H1 (cell line): ENCODE measurements around the gene CUBN. TPM values are rescaled to one million over a fixed set of nuclear protein-coding genes. Genes with fewer than 3 reads are reported as not detected.

Source experiments
- CTCF ChIA-PET: fragments of 300-600 bp; sonication (Branson Sonifier 250); formaldehyde crosslinking; loops from one replicate; lab custom pipeline; 2021; ENCODE audit not compliant: partially characterized antibody; lab: Charles Lee
- POLR2A ChIA-PET: fragments of 300-600 bp; sonication (Branson Sonifier 250); formaldehyde crosslinking; loops from one replicate; lab custom pipeline; 2021; ENCODE audit warnings: inconsistent platforms; ENCODE audit not compliant: partially characterized antibody; lab: Charles Lee
- DNase-seq, 2 experiments: peaks; one replicate each; pipeline versions ENCODE4 v3.0.0 to v3.0.0-alpha.2; 2010 to 2022; ENCODE audit warnings: low spot score in 2 of 2, low read depth in 1 of 2, mixed read lengths in 1 of 2
- FAIRE-seq: peaks from 2 replicates; lab custom pipeline; 2011; peaks lifted over from hg19 to GRCh38; lab: Jason Lieb, UNC
- H2AFZ ChIP-seq: 2 replicates; pipeline ENCODE4 v1.8.1; 2012; ENCODE audit warnings: low read length, inconsistent platforms
- H2AK5ac ChIP-seq: 2 replicates; pipeline ENCODE4 v1.6.1; 2013; ENCODE audit warnings: low read depth, low read length
- H2BK120ac ChIP-seq: replicated peaks from 2 replicates; pipeline ENCODE3; 2013; ENCODE audit warnings: low read depth, low read length, inconsistent platforms
- H2BK12ac ChIP-seq: 2 replicates; pipeline ENCODE4 v1.6.1; 2013; ENCODE audit warnings: low read depth, low read length
- H2BK15ac ChIP-seq: 2 replicates; pipeline ENCODE4 v1.6.1; 2013; ENCODE audit warnings: low read length
- H2BK20ac ChIP-seq: 2 replicates; pipeline ENCODE4 v1.6.1; 2013; ENCODE audit warnings: low read length
- H2BK5ac ChIP-seq: 2 replicates; pipeline ENCODE4 v1.6.1; 2013; ENCODE audit warnings: low read depth, low read length
- H3K14ac ChIP-seq: 2 replicates; pipeline ENCODE4 v1.6.1; 2013; ENCODE audit warnings: inconsistent platforms; ENCODE audit not compliant: insufficient read length
- H3K18ac ChIP-seq: 2 replicates; pipeline ENCODE4 v1.6.1; 2013; ENCODE audit warnings: low read length; ENCODE audit errors: extremely low read depth
- H3K23ac ChIP-seq: 2 replicates; pipeline ENCODE4 v1.6.1; 2013; ENCODE audit warnings: inconsistent platforms; ENCODE audit not compliant: insufficient read length
- H3K23me2 ChIP-seq: 2 replicates; pipeline ENCODE4 v1.6.1; 2013; ENCODE audit warnings: low read depth, low read length
- H3K27ac ChIP-seq: 2 replicates; pipeline ENCODE4 v1.6.1; 2011; ENCODE audit warnings: low read depth, low read length, inconsistent platforms
- H3K27me3 ChIP-seq, 4 experiments: replicated peaks in 1 of 4; 1 replicate in 1 of 4; 2 replicates in 3 of 4; pipeline versions ENCODE4 v1.6.1 to v1.8.1; 2011 to 2013; ENCODE audit warnings: low read length in 3 of 4, mild to moderate bottlenecking in 3 of 4, inconsistent platforms in 2 of 4, mixed read lengths in 2 of 4, moderate library complexity in 1 of 4; ENCODE audit not compliant: control insufficient read depth in 3 of 4, insufficient read depth in 3 of 4; ENCODE audit errors: extremely low read depth in 1 of 4
- H3K36me3 ChIP-seq, 4 experiments: 2 replicates each; pipeline versions ENCODE4 v1.6.1 to v1.8.1; 2011 to 2013; ENCODE audit warnings: mild to moderate bottlenecking in 4 of 4, low read length in 3 of 4, moderate library complexity in 2 of 4, control low read depth in 1 of 4, inconsistent platforms in 1 of 4; ENCODE audit not compliant: insufficient read depth in 4 of 4, control insufficient read depth in 2 of 4
- H3K4ac ChIP-seq: replicated peaks from 2 replicates; pipeline ENCODE3; 2013; ENCODE audit warnings: low read length, low read depth, mixed read lengths, inconsistent platforms; ENCODE audit not compliant: insufficient read length
- H3K4me1 ChIP-seq, 4 experiments: replicated peaks in 1 of 4; 1 replicate in 1 of 4; 2 replicates in 3 of 4; pipeline versions ENCODE4 v1.6.1 to v1.8.1; 2011 to 2013; ENCODE audit warnings: low read length in 3 of 4, inconsistent platforms in 2 of 4, mixed read lengths in 1 of 4; ENCODE audit not compliant: insufficient read depth in 4 of 4, control insufficient read depth in 3 of 4
- H3K4me2 ChIP-seq, 2 experiments: 2 replicates each; pipeline versions ENCODE4 v1.6.1 to v1.8.1; 2011 to 2013; ENCODE audit warnings: low read depth in 2 of 2, low read length in 2 of 2, control low read depth in 1 of 2, inconsistent platforms in 1 of 2, mild to moderate bottlenecking in 1 of 2; ENCODE audit not compliant: insufficient read depth in 1 of 2
- H3K4me3 ChIP-seq, 4 experiments: fragments of 200-600, 300-600 bp in 1 of 4; sonication (generic), shearing (Covaris generic), sonication (Bioruptor Twin) in 1 of 4; 2 replicates each; pipeline versions ENCODE4 v1.5.1 to v1.8.1; 2011 to 2016; ENCODE audit warnings: low read length in 4 of 4, low read depth in 3 of 4, control low read depth in 2 of 4, inconsistent platforms in 2 of 4, mild to moderate bottlenecking in 2 of 4, mixed read lengths in 1 of 4, moderate library complexity in 1 of 4; ENCODE audit not compliant: insufficient read depth in 2 of 4; ENCODE audit errors: extremely low read depth in 1 of 4
- H3K56ac ChIP-seq: replicated peaks from 2 replicates; pipeline ENCODE3; 2013; ENCODE audit warnings: low read depth, mild to moderate bottlenecking, mixed read lengths, low read length, inconsistent platforms; ENCODE audit not compliant: insufficient read length
- H3K79me1 ChIP-seq: 2 replicates; pipeline ENCODE4 v1.6.1; 2013; ENCODE audit warnings: low read depth, low read length, control low read depth
- H3K79me2 ChIP-seq, 2 experiments: 2 replicates each; pipeline versions ENCODE4 v1.6.1 to v1.8.1; 2012 to 2013; ENCODE audit warnings: low read length in 2 of 2, mild to moderate bottlenecking in 2 of 2, inconsistent platforms in 1 of 2; ENCODE audit not compliant: insufficient read depth in 2 of 2, control insufficient read depth in 1 of 2
- H3K9ac ChIP-seq, 4 experiments: replicated peaks in 1 of 4; 1 replicate in 1 of 4; 2 replicates in 3 of 4; pipeline versions ENCODE4 v1.6.1 to v1.8.1; 2011 to 2013; ENCODE audit warnings: low read depth in 3 of 4, low read length in 3 of 4, control low read depth in 2 of 4, mild to moderate bottlenecking in 2 of 4, moderate library complexity in 2 of 4, inconsistent platforms in 1 of 4; ENCODE audit errors: extremely low read depth in 1 of 4
- H3K9me3 ChIP-seq, 2 experiments: 2 replicates each; pipeline versions ENCODE4 v1.6.1 to v1.8.1; 2012 to 2013; ENCODE audit warnings: mild to moderate bottlenecking in 2 of 2, moderate library complexity in 2 of 2, control low read depth in 1 of 2, inconsistent platforms in 1 of 2, low read depth in 1 of 2, low read length in 1 of 2, mixed read lengths in 1 of 2; ENCODE audit not compliant: insufficient read depth in 2 of 2
- H4K20me1 ChIP-seq, 2 experiments: replicated peaks in 1 of 2; 2 replicates each; pipeline versions ENCODE3 to v1.8.1; 2011 to 2013; ENCODE audit warnings: inconsistent platforms in 2 of 2, low read length in 2 of 2, mild to moderate bottlenecking in 1 of 2; ENCODE audit not compliant: insufficient read depth in 2 of 2, control insufficient read depth in 1 of 2
- H4K5ac ChIP-seq: 2 replicates; pipeline ENCODE4 v1.6.1; 2013; ENCODE audit warnings: low read length, low read depth, mixed read lengths, inconsistent platforms; ENCODE audit not compliant: insufficient read length
- H4K8ac ChIP-seq: 2 replicates; pipeline ENCODE4 v1.8.0; 2013; ENCODE audit warnings: mild to moderate bottlenecking, moderate library complexity, low read length, inconsistent platforms; ENCODE audit not compliant: insufficient read depth; ENCODE audit errors: extremely low read depth
- H4K91ac ChIP-seq: replicated peaks from 2 replicates; pipeline ENCODE3; 2013; ENCODE audit warnings: low read length, mixed read lengths, inconsistent platforms; ENCODE audit not compliant: insufficient read length
- HDAC2 ChIP-seq, 2 experiments: fragments of 300-600 bp in 1 of 2; sonication (generic) in 1 of 2; IDR thresholded peaks; 2 replicates each; pipeline ENCODE4 v1.6.1; 2011 to 2012; ENCODE audit warnings: low read depth in 2 of 2, low read length in 2 of 2, mild to moderate bottlenecking in 2 of 2, moderate library complexity in 2 of 2, borderline replicate concordance in 1 of 2, inconsistent platforms in 1 of 2
- KDM5A ChIP-seq: fragments of 200-600 bp; IDR thresholded peaks from 2 replicates; pipeline ENCODE4 v1.7.1; 2012; ENCODE audit warnings: mild to moderate bottlenecking, low read length, inconsistent platforms, mixed read lengths
- MAFK ChIP-seq: IDR thresholded peaks from 2 replicates; pipeline ENCODE4 v1.6.1; 2012; ENCODE audit warnings: low read depth, mild to moderate bottlenecking, improper control_type of control experiment, low read length
- NRF1 ChIP-seq: IDR thresholded peaks from 2 replicates; pipeline ENCODE4 v1.6.1; 2011; ENCODE audit warnings: mild to moderate bottlenecking, low read depth, low read length, improper control_type of control experiment
- PHF8 ChIP-seq: fragments of 200-600 bp; sonication (generic); conservative IDR thresholded peaks from 2 replicates; pipeline ENCODE4 v1.7.1; 2012; ENCODE audit warnings: low read depth, mild to moderate bottlenecking, inconsistent platforms, low read length, moderate library complexity
- SIRT6 ChIP-seq: IDR thresholded peaks from one replicate; pipeline ENCODE4 v1.7.1; 2012; ENCODE audit warnings: low read length, inconsistent platforms
- SP4 ChIP-seq: IDR thresholded peaks from 2 replicates; pipeline ENCODE4 v1.6.1; 2012; ENCODE audit warnings: low read length, inconsistent platforms
- SUZ12 ChIP-seq: fragments of 200-600 bp; sonication (generic); IDR thresholded peaks from 2 replicates; pipeline ENCODE4 v1.6.1; 2012; ENCODE audit warnings: mild to moderate bottlenecking, inconsistent platforms, low read length, moderate library complexity, mixed read lengths
- WGBS, 2 experiments: shearing (Covaris generic) in 1 of 2; methylation state at CpG; one replicate each; pipeline versions ENCODE4 v1.1.6 to v1.1.7; 2013 to 2015; ENCODE audit warnings: low lambda C conversion rate in 2 of 2, mixed read lengths in 2 of 2, inconsistent platforms in 1 of 2, low coverage in 1 of 2, missing lambda C conversion rate in 1 of 2; ENCODE audit not compliant: insufficient replicate concordance in 2 of 2, insufficient coverage in 1 of 2, insufficient read length in 1 of 2; ENCODE audit errors: extremely low coverage in 1 of 2, missing lambda C conversion rate in 1 of 2; 5-methylcytosine and 5-hydroxymethylcytosine counted together
- polyA plus RNA-seq, 7 experiments: library from polyadenylated mRNA; depleted of rRNA in 3 of 7; stranded (reverse) in 5 of 7; unstranded in 2 of 7; fragments of >200 nt in 5 of 7; fragments of 200-250 nt in 2 of 7; gene quantifications; 1 replicate in 5 of 7; 2 replicates in 1 of 7; 4 replicates in 1 of 7; pipeline versions ENCODE4 v1.2.1 to v1.2.3, GENCODE V29; 2011 to 2013; ENCODE audit warnings: missing spikeins in 2 of 7, mixed read lengths in 2 of 7
- total RNA-seq: library from RNA; stranded (reverse); fragmentation: NEBNext Ultra II Directional; extraction: Animal tissue kit (Norgen Biotek cat#: 25700); gene quantifications from 2 replicates; pipeline ENCODE4 v1.2.1, GENCODE V29; 2021
- TF ChIP-seq, protein P1 (sequence below): IDR thresholded peaks from 2 replicates; pipeline ENCODE4 v1.6.1; 2012; ENCODE audit warnings: low read length, inconsistent platforms

CUBN gene
- total and polyA plus RNA-seq, 2 of the 8 experiments (the other 6 are each of a cell fraction or from before 2014, with no cell fraction given), result 0.04 to 0.08 TPM

DNA sequence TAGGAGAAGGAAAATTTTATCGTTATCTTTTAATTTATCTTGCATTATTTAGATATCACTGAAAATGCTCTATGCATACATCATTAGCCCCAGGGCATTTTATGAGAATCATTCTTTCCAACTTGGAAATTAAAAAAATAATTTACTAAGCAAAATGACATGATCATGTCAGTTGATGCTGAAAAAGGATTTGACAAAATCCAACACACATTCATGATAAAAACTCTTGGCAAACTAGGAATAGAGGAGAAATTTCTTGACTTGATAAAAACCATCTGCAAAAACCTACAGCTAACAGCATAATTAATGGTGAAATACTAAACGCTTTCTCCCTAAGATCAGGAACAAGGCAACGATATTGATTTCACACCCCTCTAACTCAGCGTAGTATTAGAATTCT, 272.2 kb downstream of the CUBN start:
- H2AK5ac ChIP-seq, result no peak overlapping the region
- H3K27me3 ChIP-seq, result no peaks in the 10 kb centered on the region
- POLR2A ChIA-PET, result no interaction called here
- no peak overlapping the region for H2BK20ac ChIP-seq
- no peak overlapping the region for H4K91ac ChIP-seq
- H3K79me2 ChIP-seq, result no peaks in the 10 kb centered on the region
- FAIRE-seq (no peak), DNase-seq (no peak)
- no peaks in the 10 kb centered on the region for H4K20me1 ChIP-seq
- no peak overlapping the region for H3K18ac ChIP-seq
- no peak overlapping the region for H2AFZ ChIP-seq
- H3K4ac ChIP-seq, result no peak overlapping the region
- no peak overlapping the region for H2BK12ac ChIP-seq
- WGBS, 2 experiments, result 91% methylated on average over 4 of the region's 4 CpGs; no CpG with 5 or more reads in 1 of the 2 experiments
- H3K36me3 ChIP-seq, result no peaks in the 10 kb centered on the region
- H3K4me3 ChIP-seq, result no peak overlapping the region
- no peak overlapping the region for H2BK120ac ChIP-seq
- H3K79me1 ChIP-seq, result no peaks in the 10 kb centered on the region
- TF ChIP-seq HDAC2 (IDR thresholded peaks at IDR 0.05; ENCODE audit: borderline replicate concordance in 1 of 2, low read depth in 2 of 2, low read length in 2 of 2), result no peak
- no peak for TF ChIP-seq NRF1
- TF ChIP-seq SIRT6, result no peak
- TF ChIP-seq SUZ12, result no peak
- TF ChIP-seq, protein P1, sequence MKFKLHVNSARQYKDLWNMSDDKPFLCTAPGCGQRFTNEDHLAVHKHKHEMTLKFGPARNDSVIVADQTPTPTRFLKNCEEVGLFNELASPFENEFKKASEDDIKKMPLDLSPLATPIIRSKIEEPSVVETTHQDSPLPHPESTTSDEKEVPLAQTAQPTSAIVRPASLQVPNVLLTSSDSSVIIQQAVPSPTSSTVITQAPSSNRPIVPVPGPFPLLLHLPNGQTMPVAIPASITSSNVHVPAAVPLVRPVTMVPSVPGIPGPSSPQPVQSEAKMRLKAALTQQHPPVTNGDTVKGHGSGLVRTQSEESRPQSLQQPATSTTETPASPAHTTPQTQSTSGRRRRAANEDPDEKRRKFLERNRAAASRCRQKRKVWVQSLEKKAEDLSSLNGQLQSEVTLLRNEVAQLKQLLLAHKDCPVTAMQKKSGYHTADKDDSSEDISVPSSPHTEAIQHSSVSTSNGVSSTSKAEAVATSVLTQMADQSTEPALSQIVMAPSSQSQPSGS, result no peak
- TF ChIP-seq MAFK, result no peak
- TF ChIP-seq PHF8, result no peak
- no peak for TF ChIP-seq KDM5A
- no peak for TF ChIP-seq SP4
- no peak overlapping the region for H2BK5ac ChIP-seq
- H4K8ac ChIP-seq, result no peak overlapping the region
- H3K27ac ChIP-seq, result no peak overlapping the region
- no peak overlapping the region for H2BK15ac ChIP-seq
- no peaks in the 10 kb centered on the region for H3K23me2 ChIP-seq
- no peak overlapping the region for H3K23ac ChIP-seq
- no peak overlapping the region for H3K56ac ChIP-seq
- CTCF ChIA-PET, result interaction anchor here (0.6 to 3.4 kb wide), 6 partner anchors 10 to 924 kb away, joined by 3 to 9 read pairs (median 4); no protein-coding TSS in a partner anchor
- no peak overlapping the region for H3K14ac ChIP-seq
- H3K4me1 ChIP-seq, result peaks cover 0 to 3% (median 0%) of the 10 kb centered on the region in 4 experiments; a peak in 2 of 7 replicates
- no peak overlapping the region for H4K5ac ChIP-seq
- no peak overlapping the region for H3K9ac ChIP-seq
- no peaks in the 10 kb centered on the region for H3K9me3 ChIP-seq
- no peak overlapping the region for H3K4me2 ChIP-seq
